ENCODE measurements around the gene MRPS31.
"Not testable (repeated sequence)": the region's sequence is repeated elsewhere in the genome, so short reads cannot be mapped to it uniquely, and the experiment has no call there.

DNA sequence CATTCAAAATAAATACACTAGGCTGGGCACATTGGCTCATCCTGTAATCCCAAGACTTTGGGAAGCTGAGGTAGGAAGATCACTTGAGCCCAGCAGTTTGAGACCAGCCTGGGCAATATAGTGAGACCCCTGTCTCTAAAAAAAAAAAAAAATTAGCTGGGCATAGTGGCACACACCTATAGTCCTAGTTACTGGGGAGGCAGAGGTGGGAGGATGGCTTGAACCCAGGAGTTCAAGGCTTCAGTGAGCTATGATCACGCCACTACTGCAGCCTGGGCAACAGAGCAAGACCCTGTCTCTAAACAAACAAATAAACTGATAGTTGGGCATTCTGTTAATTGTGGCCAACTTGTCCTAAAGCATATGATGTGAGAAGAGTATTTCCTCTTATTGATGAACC lies 12.0 kb upstream of the MRPS31 start:
- not testable (repeated sequence) for TF ChIP-seq CTCF, POLR2A (IDR thresholded peaks at IDR 0.05)

All from heart left ventricle (tissue), 13 donors.